HepG2 (cell line): ENCODE measurements around the gene TOPORS.

Experiments
- ATF6 ChIP-seq: sonication (generic); formaldehyde crosslinking; conservative IDR thresholded peaks from 2 replicates; pipeline ENCODE4 v1.4.0; 2020; ENCODE audit warnings: missing genetic modification reagents
- CTCF ChIP-seq: sonication (generic); formaldehyde crosslinking; IDR thresholded peaks from 2 replicates; pipeline ENCODE4 v1.5.0; 2020; ENCODE audit warnings: mild to moderate bottlenecking, missing genetic modification reagents, moderate library complexity
- FOXM1 ChIP-seq: sonication (generic); formaldehyde crosslinking; IDR thresholded peaks from 2 replicates; pipeline ENCODE4 v1.5.0; 2020; ENCODE audit warnings: missing genetic modification reagents
- RAD21 ChIP-seq: fragments of 450-650 bp; formaldehyde crosslinking; IDR thresholded peaks from 2 replicates; pipeline ENCODE4 v1.5.0; 2020; ENCODE audit warnings: mild to moderate bottlenecking
- SATB2 ChIP-seq: sonication (generic); formaldehyde crosslinking; IDR thresholded peaks from 2 replicates; pipeline ENCODE4 v1.5.0; 2020; ENCODE audit warnings: missing genetic modification reagents
- STAT6 ChIP-seq: sonication (generic); formaldehyde crosslinking; IDR thresholded peaks from 2 replicates; pipeline ENCODE4 v1.4.0; 2020; ENCODE audit warnings: missing genetic modification reagents, mild to moderate bottlenecking, borderline replicate concordance
- TBP ChIP-seq: sonication (generic); formaldehyde crosslinking; IDR thresholded peaks from 2 replicates; pipeline ENCODE4 v1.5.0; 2020; ENCODE audit warnings: missing genetic modification reagents
- THRA ChIP-seq: sonication (generic); formaldehyde crosslinking; IDR thresholded peaks from 2 replicates; pipeline ENCODE4 v1.4.0; 2020; ENCODE audit warnings: missing genetic modification reagents, borderline replicate concordance

GRCh38 chr9:32525709-32526030, 26.7 kb downstream of the TOPORS start:
- no peak for TF ChIP-seq SATB2 (CRISPR knock-in tag)
- no peak for TF ChIP-seq FOXM1 (CRISPR knock-in tag)
- TF ChIP-seq RAD21 = no peak
- no peak for TF ChIP-seq STAT6 (CRISPR knock-in tag)
- TF ChIP-seq THRA (CRISPR knock-in tag) = no peak
- no peak for TF ChIP-seq ATF6
- TF ChIP-seq CTCF (CRISPR knock-in tag) = no peak
- TF ChIP-seq TBP (CRISPR knock-in tag) = no peak
